Stimulated activated CD4-positive, alpha-beta T cell treated with anti-CD3 and anti-CD28 coated beads, Interleukin-2, amount 100 ng/mL, for 48 hours (primary cell): ENCODE results near the gene GRK5.

Experiments
- DNase-seq, 2 donors: peaks; one replicate each; pipeline ENCODE4 v3.0.0-alpha.2; 2020

GRK5 gene

GRCh38 chr10:119199231-119199992 is 8.0 kb upstream of the GRK5 start:
- peak in 1 of 2 donors; percentile 42 for DNase-seq

- no peak for DNase-seq
Measured at GRCh38 chr10:119201233-119201632, 6.1 kb upstream of the GRK5 start.

- DNase-seq, result no peak
Measured at GRCh38 chr10:119203006-119203405, 4.4 kb upstream of the GRK5 start.

GRCh38 chr10:119205894-119206602 is 1.3 kb upstream of the GRK5 start:
- peak; percentile 29 to 45 for DNase-seq

- DNase-seq, result peak; percentile 70 to 73
Measured at GRCh38 chr10:119206603-119207365, 587 bp upstream of the GRK5 start.

- DNase-seq, result peak in 1 of 2 donors; percentile 32
Measured at GRCh38 chr10:119207713-119208552, 562 bp downstream of the GRK5 start.

- no peak for DNase-seq
Measured at GRCh38 chr10:119208553-119208940, 1.2 kb downstream of the GRK5 start.

- DNase-seq, result peak; percentile 55 to 59
Measured at GRCh38 chr10:119209035-119209735, 1.8 kb downstream of the GRK5 start.

GRCh38 chr10:119209736-119210355 is 2.5 kb downstream of the GRK5 start:
- no peak for DNase-seq

- no peak for DNase-seq
Measured at GRCh38 chr10:119210633-119211032, 3.3 kb downstream of the GRK5 start.

GRCh38 chr10:119211176-119211575 is 3.8 kb downstream of the GRK5 start:
- DNase-seq, result no peak

GRCh38 chr10:119211625-119212441 is 4.5 kb downstream of the GRK5 start:
- DNase-seq, result no peak

GRCh38 chr10:119215371-119215770 is 8.0 kb downstream of the GRK5 start:
- DNase-seq, result no peak

GRCh38 chr10:119216127-119216526 is 8.8 kb downstream of the GRK5 start:
- no peak for DNase-seq

- no peak for DNase-seq
Measured at GRCh38 chr10:119217401-119217800, 10.0 kb downstream of the GRK5 start.

GRCh38 chr10:119217991-119218490 is 10.7 kb downstream of the GRK5 start:
- DNase-seq, result no peak

GRCh38 chr10:119219871-119220270 is 12.5 kb downstream of the GRK5 start:
- no peak for DNase-seq

- no peak for DNase-seq
Measured at GRCh38 chr10:119221201-119221600, 13.8 kb downstream of the GRK5 start.

GRCh38 chr10:119221666-119222065 is 14.3 kb downstream of the GRK5 start:
- no peak for DNase-seq

GRCh38 chr10:119222537-119222936 is 15.2 kb downstream of the GRK5 start:
- no peak for DNase-seq
